Calu3 (cell line): ENCODE results near the gene CFAP210. TPM values are rescaled to one million over a fixed set of nuclear protein-coding genes. Genes with fewer than 3 reads are reported as not detected.

Source experiments
- BruUV-seq: library from RNA; stranded (reverse); fragments of 400-500 nt; replicated peaks from 2 replicates; lab custom pipeline; 2021; lab: Mats Ljungman, UMichigan
- CTCF ChIA-PET: fragments of 300-600 bp; sonication (Branson Sonifier 250); formaldehyde crosslinking; loops from one replicate; lab custom pipeline; 2022; ENCODE audit warnings: antibody characterized with exemption; lab: Charles Lee
- DNase-seq: peaks from one replicate; pipeline ENCODE4 v3.0.0; 2022
- H3K27ac Mint-ChIP-seq: one replicate; pipeline ENCODE4 v1.8.0; 2022; ENCODE audit warnings: mixed read lengths; ENCODE audit not compliant: unreplicated experiment
- H3K27me3 Mint-ChIP-seq: one replicate; pipeline ENCODE4 v1.8.0; 2022; ENCODE audit warnings: mixed read lengths; ENCODE audit not compliant: unreplicated experiment
- H3K36me3 Mint-ChIP-seq: one replicate; pipeline ENCODE4 v1.8.0; 2022; ENCODE audit warnings: mild to moderate bottlenecking, moderate library complexity, mixed read lengths; ENCODE audit not compliant: insufficient read depth, unreplicated experiment
- H3K4me1 Mint-ChIP-seq: one replicate; pipeline ENCODE4 v1.8.0; 2022; ENCODE audit warnings: mild to moderate bottlenecking, low read depth, mixed read lengths; ENCODE audit not compliant: unreplicated experiment
- H3K4me3 Mint-ChIP-seq: one replicate; pipeline ENCODE4 v1.8.0; 2022; ENCODE audit warnings: mild to moderate bottlenecking, low read depth, moderate library complexity, mixed read lengths; ENCODE audit not compliant: unreplicated experiment
- H3K9me3 Mint-ChIP-seq: one replicate; pipeline ENCODE4 v1.8.0; 2022; ENCODE audit warnings: low read depth, mixed read lengths; ENCODE audit not compliant: unreplicated experiment
- CTCF ChIP-seq: fragments of 200-600 bp; IDR thresholded peaks from one replicate; pipeline ENCODE4 v1.8.0; 2022; ENCODE audit warnings: antibody characterized with exemption; ENCODE audit not compliant: unreplicated experiment
- intact Hi-C: fragments of 100-400 bp; cut with micrococcal nuclease; formaldehyde crosslinking; loops from one replicate; pipeline ENCODE4 v1.10.0; 2022; ENCODE audit not compliant: unreplicated experiment
- total RNA-seq: library from RNA; stranded (reverse); gene quantifications from 2 replicates; pipeline ENCODE4 v1.2.3, GENCODE V29; 2022

Gene CFAP210
- total RNA-seq, 1 experiment from 2014 or later: not detected

GRCh38 chr2:169712791-169713227, 18.6 kb upstream of the CFAP210 start:
- Mint-ChIP-seq H3K27me3 (no peaks in the 10 kb centered on the region), H3K9me3 (no peaks in the 10 kb centered on the region), H3K27ac (no peak overlapping the region), H3K4me3 (no peak overlapping the region), H3K36me3 (no peaks in the 10 kb centered on the region), H3K4me1 (peaks cover 29% of the 10 kb centered on the region)
- intact Hi-C loops: no loop called here
- TF ChIP-seq CTCF: no peak
- BruUV-seq: no TSS peak
- DNase-seq: no peak
- CTCF ChIA-PET: interaction anchor here (0.7 kb wide), 1 partner anchor 90 kb away, joined by 4 read pairs; no protein-coding TSS in a partner anchor

GRCh38 chr2:169711751-169712509, 17.7 kb upstream of the CFAP210 start:
- Mint-ChIP-seq H3K27ac (no peak overlapping the region), H3K27me3 (no peaks in the 10 kb centered on the region), H3K36me3 (peaks cover 4% of the 10 kb centered on the region), H3K4me1 (peaks cover 22% of the 10 kb centered on the region), H3K4me3 (no peak overlapping the region), H3K9me3 (no peaks in the 10 kb centered on the region)
- no peak for DNase-seq
- no TSS peak for BruUV-seq
- CTCF ChIA-PET: interaction anchor here (0.7 kb wide), 1 partner anchor 91 kb away, joined by 4 read pairs; no protein-coding TSS in a partner anchor
- TF ChIP-seq CTCF: no peak
- intact Hi-C loops: no loop called here

- peak; percentile 37 for DNase-seq
- Mint-ChIP-seq H3K27ac (no peak overlapping the region), H3K4me3 (no peak overlapping the region), H3K4me1 (peaks cover 8% of the 10 kb centered on the region), H3K9me3 (no peaks in the 10 kb centered on the region), H3K27me3 (no peaks in the 10 kb centered on the region), H3K36me3 (peaks cover 4% of the 10 kb centered on the region)
- TF ChIP-seq CTCF: no peak
- BruUV-seq: no TSS peak
- CTCF ChIA-PET: no interaction called here
- intact Hi-C loops: no loop called here
Observed at GRCh38 chr2:169709981-169710380, 15.8 kb upstream of the CFAP210 start.

GRCh38 chr2:169709331-169709730, 15.1 kb upstream of the CFAP210 start:
- peaks cover 4% of the 10 kb centered on the region for H3K36me3 Mint-ChIP-seq

More at GRCh38 chr2:169709331-169709730, 15.1 kb upstream of the CFAP210 start:
- CTCF ChIA-PET: no interaction called here
- no peaks in the 10 kb centered on the region for H3K27me3 Mint-ChIP-seq
- H3K4me3 Mint-ChIP-seq: no peak overlapping the region
- no TSS peak for BruUV-seq
- no peak overlapping the region for H3K27ac Mint-ChIP-seq
- peaks cover 2% of the 10 kb centered on the region for H3K4me1 Mint-ChIP-seq
- intact Hi-C loops: no loop called here
- no peaks in the 10 kb centered on the region for H3K9me3 Mint-ChIP-seq
- TF ChIP-seq CTCF: no peak
- no peak for DNase-seq
